GM18951 (cell line): ENCODE results near the gene SPAG16.

Experiments used
- POLR2A ChIP-seq: IDR thresholded peaks from 4 replicates; pipeline ENCODE4 v1.6.1; 2011; ENCODE audit warnings: mild to moderate bottlenecking; ENCODE audit not compliant: insufficient read length, insufficient read depth; ENCODE audit errors: extremely low read depth
- in situ Hi-C: fragments of 300-500 bp; cut with MboI; formaldehyde crosslinking; loops from one replicate; pipeline ENCODE4 v1.12.0; 2022; ENCODE audit warnings: low sequenced_read_pairs, mixed read lengths, inconsistent platforms; ENCODE audit not compliant: unreplicated experiment

Gene SPAG16

GRCh38 chr2:213411582-213412289, 127.5 kb downstream of the SPAG16 start:
- TF ChIP-seq POLR2A: no peak
- in situ Hi-C loops: no loop called here

GRCh38 chr2:213415093-213415492, 130.8 kb downstream of the SPAG16 start:
- in situ Hi-C loops: no loop called here
- no peak for TF ChIP-seq POLR2A

GRCh38 chr2:213416832-213417231, 132.6 kb downstream of the SPAG16 start:
- no peak for TF ChIP-seq POLR2A
- in situ Hi-C loops: no loop called here

GRCh38 chr2:213419980-213420379, 135.7 kb downstream of the SPAG16 start:
- no peak for TF ChIP-seq POLR2A
- in situ Hi-C loops: no loop called here

- TF ChIP-seq POLR2A: no peak
Observed at GRCh38 chr2:213420828-213421385, 136.6 kb downstream of the SPAG16 start.

GRCh38 chr2:213422211-213422610, 137.9 kb downstream of the SPAG16 start:
- in situ Hi-C loops: no loop called here
- no peak for TF ChIP-seq POLR2A

More at GRCh38 chr2:213420828-213421385, 136.6 kb downstream of the SPAG16 start:
- in situ Hi-C loops: no loop called here

- no peak for TF ChIP-seq POLR2A
- in situ Hi-C loops: no loop called here
Observed at GRCh38 chr2:213425618-213426017, 141.4 kb downstream of the SPAG16 start.

GRCh38 chr2:213429516-213429915, 145.3 kb downstream of the SPAG16 start:
- in situ Hi-C loops: no loop called here
- TF ChIP-seq POLR2A: no peak

- in situ Hi-C loops: no loop called here
- TF ChIP-seq POLR2A: no peak
Observed at GRCh38 chr2:213443921-213444320, 159.7 kb downstream of the SPAG16 start.

GRCh38 chr2:213451542-213452239, 167.4 kb downstream of the SPAG16 start:
- in situ Hi-C loops: no loop called here
- no peak for TF ChIP-seq POLR2A

- in situ Hi-C loops: no loop called here
- TF ChIP-seq POLR2A: no peak
Observed at GRCh38 chr2:213455316-213456008, 171.2 kb downstream of the SPAG16 start.

- in situ Hi-C loops: no loop called here
- no peak for TF ChIP-seq POLR2A
Observed at GRCh38 chr2:213475433-213475832, 191.2 kb downstream of the SPAG16 start.

GRCh38 chr2:213476641-213477040, 192.4 kb downstream of the SPAG16 start:
- TF ChIP-seq POLR2A: no peak
- in situ Hi-C loops: no loop called here
